T-helper 1 cell treated with Interleukin-12 subunit alpha and Interleukin-12 subunit beta and Interleukin-4 antibody, amounts not matched to agents 30 μg/mL and 1 μg/mL, for 36 hours (primary cell): ENCODE results near the gene TECPR2.
"Not testable (repeated sequence)": the region's sequence is repeated elsewhere in the genome, so short reads cannot be mapped to it uniquely, and the experiment has no call there.

Experiments
- H3K27ac Mint-ChIP-seq: one replicate; pipeline ENCODE4 v1.8.0; 2021; ENCODE audit warnings: mild to moderate bottlenecking, mixed read lengths
- H3K27me3 Mint-ChIP-seq: one replicate; pipeline ENCODE4 v1.8.0; 2021; ENCODE audit warnings: low read depth, mixed read lengths
- H3K36me3 Mint-ChIP-seq: one replicate; pipeline ENCODE4 v1.8.0; 2021; ENCODE audit warnings: low read depth, mixed read lengths
- H3K4me1 Mint-ChIP-seq: one replicate; pipeline ENCODE4 v1.8.0; 2021; ENCODE audit warnings: low read depth, mixed read lengths
- H3K4me3 Mint-ChIP-seq: one replicate; pipeline ENCODE4 v1.8.0; 2021; ENCODE audit warnings: mild to moderate bottlenecking, moderate library complexity, mixed read lengths
- H3K9me3 Mint-ChIP-seq: one replicate; pipeline ENCODE4 v1.8.0; 2021; ENCODE audit warnings: mixed read lengths

The TECPR2 gene

DNA sequence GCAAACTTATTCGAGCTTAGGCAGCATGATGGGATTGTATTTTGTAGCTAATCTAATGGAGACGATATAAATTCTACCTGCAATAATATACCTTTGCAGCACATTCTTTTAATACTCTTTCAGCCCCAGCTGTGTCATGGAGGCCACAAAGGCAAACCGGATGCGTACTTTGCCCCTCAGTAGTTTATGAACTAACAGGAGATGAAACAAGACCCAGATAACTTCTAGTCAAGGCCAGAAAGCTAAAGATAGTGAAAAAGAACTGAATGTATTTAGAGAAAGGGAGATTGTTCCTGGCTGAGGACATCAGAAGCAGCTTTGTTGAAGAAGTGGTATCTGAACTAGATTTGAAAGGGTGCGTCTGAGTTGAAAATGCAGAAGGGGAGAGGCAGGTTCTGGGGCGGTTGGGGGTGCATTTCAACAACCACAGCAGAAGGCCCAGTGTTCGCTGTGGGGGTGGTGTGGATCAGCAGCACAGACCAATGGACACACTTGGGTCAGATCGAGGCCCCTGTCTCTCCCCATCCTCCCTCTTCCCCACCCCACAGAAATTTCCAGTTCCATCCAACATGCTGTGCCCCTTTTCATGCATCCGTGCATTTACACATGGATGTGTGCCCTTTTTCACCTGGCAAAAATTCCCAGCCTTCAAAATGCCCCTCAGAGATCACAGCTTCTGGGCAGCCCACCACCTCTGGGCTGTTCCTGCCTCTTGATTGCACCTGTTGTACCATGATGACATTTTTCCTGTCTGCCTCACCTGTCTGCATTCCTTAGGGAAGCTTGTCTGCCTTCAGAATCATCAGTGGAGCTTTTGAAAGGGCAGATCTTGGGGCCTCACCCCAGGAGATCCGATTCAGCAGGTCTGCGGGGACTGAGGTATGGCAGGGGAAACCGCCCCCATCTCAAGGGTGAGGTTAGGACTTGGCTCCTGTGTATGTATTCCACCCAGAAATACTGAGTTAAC is 41.0 kb upstream of the TECPR2 start:
- no peak overlapping the region for H3K4me3 Mint-ChIP-seq
- H3K36me3 Mint-ChIP-seq, result peaks cover 3% of the 10 kb centered on the region
- peaks cover 39% of the 10 kb centered on the region for H3K4me1 Mint-ChIP-seq
- no peaks in the 10 kb centered on the region for H3K9me3 Mint-ChIP-seq
- no peaks in the 10 kb centered on the region for H3K27me3 Mint-ChIP-seq
- H3K27ac Mint-ChIP-seq, result no peak overlapping the region

DNA sequence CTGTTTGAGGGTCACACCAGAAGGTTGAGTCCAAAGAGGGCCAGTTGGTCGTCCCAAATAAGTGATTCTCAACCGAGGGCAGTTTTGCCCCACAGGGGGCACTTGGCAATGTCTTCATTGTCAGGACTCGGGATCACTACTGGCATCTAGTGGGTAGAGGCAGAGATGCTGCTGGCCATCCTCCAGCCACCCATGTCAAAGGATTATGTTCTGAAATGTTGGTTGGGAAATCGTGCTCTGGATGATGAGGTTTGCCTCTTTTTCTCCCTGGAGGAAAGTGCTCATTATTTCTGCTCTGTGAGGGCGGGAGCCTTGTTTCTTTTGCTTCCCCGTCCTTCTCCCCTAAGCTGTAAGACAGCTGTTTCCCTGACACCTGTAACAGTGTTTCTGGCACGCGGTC is 39.6 kb upstream of the TECPR2 start:
- Mint-ChIP-seq H3K4me3 (no peak overlapping the region), H3K36me3 (no peaks in the 10 kb centered on the region), H3K9me3 (no peaks in the 10 kb centered on the region), H3K27me3 (no peaks in the 10 kb centered on the region), H3K27ac (no peak overlapping the region), H3K4me1 (peaks cover 26% of the 10 kb centered on the region)

DNA sequence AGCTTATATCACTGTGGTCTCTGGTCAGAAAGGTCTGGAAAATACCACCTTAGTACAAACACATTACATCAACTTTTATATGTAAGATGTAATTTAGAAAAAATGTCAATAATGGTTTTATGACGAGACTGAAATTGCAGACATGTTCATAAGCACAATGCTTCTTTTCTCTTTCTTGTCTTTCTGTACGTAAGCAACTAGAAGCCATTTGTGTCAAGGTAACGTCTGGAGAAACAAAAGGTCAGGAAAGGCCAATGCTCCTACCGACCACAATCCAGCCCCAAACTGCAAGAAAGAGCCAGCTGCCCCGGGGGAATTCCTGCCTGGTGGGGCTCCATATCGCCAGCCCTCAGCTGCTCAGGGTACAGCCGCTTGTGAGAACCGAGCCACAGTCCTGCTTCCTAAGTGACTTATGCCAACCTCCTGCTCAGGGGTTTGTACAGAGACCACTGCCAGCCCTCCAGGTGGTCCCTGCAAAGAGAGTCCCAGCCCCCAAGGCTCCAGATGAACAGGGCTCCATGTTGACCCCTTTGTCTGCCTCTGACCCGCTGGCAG is 36.9 kb upstream of the TECPR2 start:
- no peaks in the 10 kb centered on the region for H3K36me3 Mint-ChIP-seq
- peaks cover 11% of the 10 kb centered on the region for H3K4me1 Mint-ChIP-seq
- no peaks in the 10 kb centered on the region for H3K9me3 Mint-ChIP-seq
- H3K27me3 Mint-ChIP-seq, result no peaks in the 10 kb centered on the region
- H3K4me3 Mint-ChIP-seq, result no peak overlapping the region
- no peak overlapping the region for H3K27ac Mint-ChIP-seq

DNA sequence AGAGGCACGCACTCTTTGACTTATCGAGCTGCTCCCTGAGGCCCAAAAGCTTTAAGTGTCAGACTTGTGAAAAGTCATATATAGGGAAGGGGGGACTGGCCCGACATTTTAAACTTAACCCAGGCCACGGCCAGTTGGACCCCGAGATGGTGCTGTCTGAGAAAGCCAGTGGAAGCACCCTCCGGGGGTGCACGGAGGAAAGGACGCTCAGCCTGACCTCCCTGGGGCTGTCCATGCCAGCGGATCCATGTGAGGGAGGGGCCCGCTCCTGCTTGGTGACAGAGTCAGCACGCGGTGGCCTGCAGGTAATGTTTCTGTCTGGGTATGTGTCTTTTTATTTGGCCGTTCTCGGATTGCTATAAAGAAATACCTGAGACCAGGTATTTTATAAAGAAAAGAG is 36.2 kb upstream of the TECPR2 start:
- peaks cover 6% of the 10 kb centered on the region for H3K4me1 Mint-ChIP-seq
- H3K27me3 Mint-ChIP-seq, result no peaks in the 10 kb centered on the region
- no peak overlapping the region for H3K27ac Mint-ChIP-seq
- H3K36me3 Mint-ChIP-seq, result no peaks in the 10 kb centered on the region
- no peak overlapping the region for H3K4me3 Mint-ChIP-seq
- no peaks in the 10 kb centered on the region for H3K9me3 Mint-ChIP-seq

DNA sequence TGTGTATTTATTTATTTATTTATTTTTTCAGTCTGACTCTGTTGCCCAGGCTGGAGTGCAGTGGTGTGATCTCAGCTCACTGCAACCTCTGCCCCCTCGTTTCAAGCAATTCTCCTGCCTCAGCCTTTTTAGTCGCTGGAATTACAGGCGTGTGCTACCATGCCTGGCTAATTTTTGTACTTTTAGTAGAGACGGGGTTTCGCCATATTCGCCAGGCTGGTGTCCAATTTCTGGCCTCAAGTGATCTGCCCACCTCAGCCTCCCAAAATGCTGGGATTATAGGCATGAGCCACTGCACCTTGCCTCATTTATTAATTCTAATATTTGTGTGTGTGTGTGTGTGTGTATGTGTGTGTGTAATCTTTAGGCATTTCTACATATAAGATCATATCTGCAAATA is 33.4 kb upstream of the TECPR2 start:
- not testable (repeated sequence) for H3K9me3 Mint-ChIP-seq, H3K4me1 Mint-ChIP-seq, H3K27me3 Mint-ChIP-seq, H3K27ac Mint-ChIP-seq, H3K36me3 Mint-ChIP-seq, H3K4me3 Mint-ChIP-seq

DNA sequence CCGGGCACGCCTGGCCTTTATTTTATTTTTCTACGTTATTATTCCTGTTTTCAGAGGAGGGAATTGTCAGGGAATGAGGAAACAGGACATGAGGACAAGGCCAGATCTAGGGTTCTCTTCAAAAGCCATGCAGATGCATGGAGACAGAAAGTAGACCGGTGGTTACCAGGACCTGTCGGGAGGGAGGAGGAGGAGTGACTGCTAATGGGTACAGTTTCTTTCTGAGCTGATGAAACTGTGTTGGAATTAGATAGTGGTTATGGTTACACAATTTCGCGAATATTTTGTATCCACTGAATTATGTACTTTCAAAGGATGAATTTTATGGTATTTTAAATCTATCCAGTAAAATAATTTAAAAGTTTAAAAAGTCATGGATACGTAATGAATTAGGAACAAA is 31.9 kb upstream of the TECPR2 start:
- no peaks in the 10 kb centered on the region for H3K9me3 Mint-ChIP-seq
- H3K27me3 Mint-ChIP-seq, result no peaks in the 10 kb centered on the region
- H3K4me1 Mint-ChIP-seq, result no peaks in the 10 kb centered on the region
- H3K27ac Mint-ChIP-seq, result no peak overlapping the region
- H3K36me3 Mint-ChIP-seq, result peaks cover 6% of the 10 kb centered on the region
- no peak overlapping the region for H3K4me3 Mint-ChIP-seq

DNA sequence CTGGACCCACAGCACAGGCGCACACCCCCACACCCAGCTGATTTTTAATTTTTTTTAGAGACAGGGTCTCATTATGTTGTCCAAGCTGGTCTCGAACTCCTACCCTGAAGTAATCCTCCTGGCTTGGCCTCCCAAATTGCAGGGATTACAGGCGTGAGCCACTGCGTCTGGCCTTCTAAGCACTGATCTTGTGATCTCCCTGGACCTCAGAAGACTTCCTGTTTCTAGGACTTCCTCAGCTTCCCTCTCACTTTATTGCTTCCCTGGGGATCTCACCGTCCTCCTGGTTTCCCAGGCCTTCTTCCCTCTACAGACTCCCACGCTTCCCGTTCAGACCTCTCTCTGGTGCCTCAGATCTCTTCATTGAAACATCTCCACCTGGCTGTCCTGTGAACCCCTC is 29.4 kb upstream of the TECPR2 start:
- peaks cover 10% of the 10 kb centered on the region for H3K36me3 Mint-ChIP-seq
- H3K4me1 Mint-ChIP-seq, result no peaks in the 10 kb centered on the region
- no peaks in the 10 kb centered on the region for H3K9me3 Mint-ChIP-seq
- H3K27me3 Mint-ChIP-seq, result no peaks in the 10 kb centered on the region
- no peak overlapping the region for H3K27ac Mint-ChIP-seq
- no peak overlapping the region for H3K4me3 Mint-ChIP-seq

DNA sequence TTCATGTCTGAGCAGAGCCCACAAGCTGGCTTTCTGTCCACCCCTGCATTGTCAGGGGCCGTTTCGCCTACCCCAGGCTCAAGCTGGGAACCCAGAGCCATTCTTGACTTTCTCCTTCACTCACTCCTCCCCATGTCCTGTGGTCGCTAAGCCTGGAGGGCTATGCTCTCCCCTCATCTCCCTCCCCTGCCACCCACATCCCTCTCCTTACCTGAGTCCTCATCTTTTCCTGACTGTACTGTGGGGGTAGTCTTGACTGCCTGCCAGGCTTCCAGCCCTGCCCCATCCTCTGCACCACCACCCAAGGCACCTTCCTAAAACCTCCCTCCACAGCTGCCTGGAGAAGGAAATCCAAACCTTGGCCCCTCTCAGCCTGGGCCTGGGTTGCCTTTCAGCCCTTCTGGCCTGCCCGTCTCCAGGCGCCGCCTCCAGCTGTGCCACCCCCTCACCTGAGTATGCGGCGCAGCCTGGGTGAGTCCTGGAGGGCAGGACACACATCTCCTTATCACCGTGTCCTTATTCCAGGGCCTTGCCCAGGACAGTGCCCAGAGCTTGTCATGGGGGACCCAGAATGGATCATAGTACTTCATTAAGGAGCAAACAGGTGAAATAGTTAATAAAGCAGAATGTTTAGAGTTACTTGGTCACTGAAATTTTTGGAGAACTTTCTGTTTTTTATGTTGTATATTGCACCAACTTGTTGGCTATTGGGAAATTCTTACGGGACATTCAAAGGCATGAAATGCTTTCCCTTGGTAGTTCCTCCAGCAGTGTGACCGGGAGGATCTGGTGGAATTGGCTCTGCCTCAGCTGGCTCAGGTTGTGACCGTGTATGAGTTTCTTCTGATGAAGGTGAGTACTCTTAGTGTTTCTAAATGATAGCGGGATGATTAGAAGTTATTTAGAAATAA is 28.7 kb upstream of the TECPR2 start:
- no peaks in the 10 kb centered on the region for H3K4me1 Mint-ChIP-seq
- H3K4me3 Mint-ChIP-seq, result no peak overlapping the region
- no peak overlapping the region for H3K27ac Mint-ChIP-seq
- H3K27me3 Mint-ChIP-seq, result no peaks in the 10 kb centered on the region
- H3K36me3 Mint-ChIP-seq, result peaks cover 13% of the 10 kb centered on the region
- no peaks in the 10 kb centered on the region for H3K9me3 Mint-ChIP-seq

DNA sequence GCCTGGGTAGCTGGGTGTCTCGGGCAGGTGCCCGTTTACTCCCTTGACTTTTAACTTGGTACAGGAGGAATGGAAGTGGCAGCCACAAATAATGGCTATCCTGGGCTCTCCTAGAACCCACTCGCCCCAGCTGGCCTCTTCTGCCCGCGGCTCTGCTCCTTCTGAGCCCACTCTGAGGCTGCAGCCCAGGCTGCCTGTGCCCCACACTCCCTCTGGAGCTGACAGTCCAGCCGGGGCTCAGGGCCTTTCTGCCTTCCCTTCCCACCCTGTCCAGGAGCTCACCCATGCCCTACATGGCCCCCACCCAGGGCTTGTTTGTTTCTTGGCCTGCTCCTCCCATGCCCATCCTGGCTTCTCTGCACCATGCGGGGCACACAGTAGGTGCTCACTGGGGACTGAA is 27.6 kb upstream of the TECPR2 start:
- Mint-ChIP-seq H3K36me3 (peaks cover 13% of the 10 kb centered on the region), H3K4me3 (no peak overlapping the region), H3K27me3 (no peaks in the 10 kb centered on the region), H3K4me1 (no peaks in the 10 kb centered on the region), H3K27ac (no peak overlapping the region), H3K9me3 (no peaks in the 10 kb centered on the region)

DNA sequence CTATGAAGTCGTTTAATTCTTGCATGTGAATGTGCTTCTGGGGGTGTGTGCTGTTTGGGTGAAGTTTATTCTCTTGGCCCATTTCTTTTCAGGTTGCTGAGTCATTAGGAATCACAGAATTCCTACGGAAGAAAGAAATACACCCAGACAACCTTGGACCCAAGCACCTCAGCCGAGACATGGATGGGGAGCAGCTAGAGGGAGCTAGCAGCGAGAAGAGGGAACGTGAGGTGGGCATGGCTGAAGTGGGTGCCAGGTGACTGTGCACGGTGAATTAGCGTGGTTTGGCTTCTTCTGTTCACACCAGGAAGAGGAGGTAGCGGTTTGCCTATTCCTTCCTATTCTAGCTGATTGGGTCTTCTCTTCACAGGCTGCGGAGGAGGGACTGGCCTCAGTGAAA is 24.0 kb upstream of the TECPR2 start:
- Mint-ChIP-seq H3K36me3 (peaks cover 21% of the 10 kb centered on the region), H3K9me3 (no peaks in the 10 kb centered on the region), H3K4me3 (no peak overlapping the region), H3K4me1 (no peaks in the 10 kb centered on the region), H3K27ac (no peak overlapping the region), H3K27me3 (no peaks in the 10 kb centered on the region)

DNA sequence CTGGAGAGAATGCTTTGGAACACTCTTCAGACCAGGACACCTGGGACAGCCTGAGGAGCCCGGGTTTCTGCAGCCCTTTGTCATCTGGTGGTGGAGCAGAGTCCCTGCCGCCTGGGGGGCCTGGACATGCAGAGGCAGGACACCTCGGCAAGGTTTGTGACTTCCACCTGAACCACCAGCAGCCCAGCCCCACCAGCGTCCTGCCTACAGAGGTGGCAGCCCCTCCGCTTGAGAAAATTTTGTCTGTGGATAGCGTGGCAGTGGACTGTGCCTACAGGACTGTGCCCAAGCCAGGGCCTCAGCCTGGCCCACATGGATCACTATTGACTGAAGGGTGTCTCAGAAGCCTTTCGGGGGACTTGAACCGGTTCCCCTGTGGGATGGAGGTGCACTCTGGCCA is 21.2 kb upstream of the TECPR2 start:
- Mint-ChIP-seq H3K4me3 (no peak overlapping the region), H3K27me3 (no peaks in the 10 kb centered on the region), H3K9me3 (no peaks in the 10 kb centered on the region), H3K4me1 (no peaks in the 10 kb centered on the region), H3K27ac (peak overlapping the region; percentile 52), H3K36me3 (peaks cover 20% of the 10 kb centered on the region)

DNA sequence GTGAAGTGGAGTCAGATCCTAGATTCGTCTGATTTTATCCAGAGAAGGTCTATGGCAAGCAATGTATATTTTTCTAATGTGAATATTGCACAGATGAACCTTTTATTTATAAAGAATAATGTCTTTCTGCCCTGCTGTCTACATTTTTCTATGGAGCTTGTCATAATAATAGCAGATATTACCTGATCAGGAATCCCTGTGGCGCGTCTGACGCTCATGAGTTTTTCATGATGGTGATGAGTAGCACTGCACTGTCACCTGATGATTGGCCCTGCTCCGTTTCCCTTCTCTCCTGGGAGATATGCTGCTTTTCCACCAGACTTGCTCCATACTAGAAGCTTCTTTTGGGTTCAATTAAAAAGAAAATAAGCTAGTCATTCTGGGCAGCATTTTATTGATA is 20.5 kb upstream of the TECPR2 start:
- no peaks in the 10 kb centered on the region for H3K27me3 Mint-ChIP-seq
- peaks cover 20% of the 10 kb centered on the region for H3K36me3 Mint-ChIP-seq
- no peaks in the 10 kb centered on the region for H3K4me1 Mint-ChIP-seq

DNA sequence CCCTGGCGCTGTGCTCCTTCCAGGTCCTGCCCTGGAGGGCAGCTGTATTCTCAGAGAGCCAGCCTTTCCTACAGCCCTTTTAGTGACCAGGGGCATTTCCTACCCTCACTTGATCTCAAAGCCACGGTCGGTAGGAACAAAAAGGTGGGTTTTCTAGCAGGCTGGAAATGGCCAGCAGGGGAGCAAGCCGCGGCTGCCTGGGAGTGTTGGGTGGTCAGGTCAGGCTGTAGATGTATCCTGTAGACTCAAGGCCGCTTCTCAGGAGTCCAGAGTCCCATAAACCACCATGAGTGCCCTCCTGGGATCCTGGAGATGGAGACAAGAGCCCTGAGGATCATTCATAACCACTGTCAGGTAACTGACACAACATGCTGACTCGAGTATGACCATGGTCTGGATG is 18.7 kb upstream of the TECPR2 start:
- no peak overlapping the region for H3K27ac Mint-ChIP-seq
- no peak overlapping the region for H3K4me3 Mint-ChIP-seq
- no peaks in the 10 kb centered on the region for H3K27me3 Mint-ChIP-seq
- H3K4me1 Mint-ChIP-seq, result no peaks in the 10 kb centered on the region
- no peaks in the 10 kb centered on the region for H3K9me3 Mint-ChIP-seq
- peaks cover 22% of the 10 kb centered on the region for H3K36me3 Mint-ChIP-seq

More for the DNA sequence above, 20.5 kb upstream of the TECPR2 start:
- Mint-ChIP-seq H3K9me3 (no peaks in the 10 kb centered on the region), H3K27ac (no peak overlapping the region), H3K4me3 (no peak overlapping the region)

DNA sequence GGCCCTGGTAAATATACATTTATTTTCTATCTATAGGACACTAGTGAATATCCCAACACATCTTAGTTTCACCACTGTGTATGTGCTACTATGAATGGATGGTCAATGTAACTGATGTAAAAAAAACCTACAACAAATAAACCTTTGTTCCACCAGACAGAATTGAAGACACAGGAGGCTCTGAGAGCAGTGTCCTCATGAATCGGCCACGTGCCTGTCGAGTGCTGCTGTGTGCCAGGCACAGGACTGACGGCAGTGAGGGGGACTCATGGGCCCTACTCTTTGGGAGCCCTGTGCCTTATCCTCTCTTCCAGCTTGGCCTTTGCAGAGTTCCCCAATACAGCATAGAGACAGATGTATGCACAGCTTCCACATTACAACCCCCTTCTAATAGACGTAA is 18.3 kb upstream of the TECPR2 start:
- no peaks in the 10 kb centered on the region for H3K27me3 Mint-ChIP-seq
- H3K4me3 Mint-ChIP-seq, result no peak overlapping the region
- no peaks in the 10 kb centered on the region for H3K9me3 Mint-ChIP-seq
- no peaks in the 10 kb centered on the region for H3K4me1 Mint-ChIP-seq
- no peak overlapping the region for H3K27ac Mint-ChIP-seq
- peaks cover 22% of the 10 kb centered on the region for H3K36me3 Mint-ChIP-seq
